ENCODE results near the gene CARNS1.
"Not testable (repeated sequence)": the region's sequence is repeated elsewhere in the genome, so short reads cannot be mapped to it uniquely, and the experiment has no call there.

The CARNS1 gene

GRCh38 chr11:67396587-67397389 is 18.7 kb upstream of the CARNS1 start:
- DNase-seq (ENCODE audit: low read depth), result no peak

- DNase-seq (ENCODE audit: low read depth), result no peak
Measured at GRCh38 chr11:67397536-67397935, 17.9 kb upstream of the CARNS1 start.

- DNase-seq (ENCODE audit: low read depth), result no peak
Measured at GRCh38 chr11:67397986-67398660, 17.4 kb upstream of the CARNS1 start.

- DNase-seq (ENCODE audit: low read depth), result no peak
Measured at GRCh38 chr11:67398661-67399563, 16.6 kb upstream of the CARNS1 start.

GRCh38 chr11:67400251-67400941 is 15.1 kb upstream of the CARNS1 start:
- DNase-seq (ENCODE audit: low read depth), result no peak

- peak; percentile 31 for DNase-seq (ENCODE audit: low read depth)
Measured at GRCh38 chr11:67400942-67401494, 14.5 kb upstream of the CARNS1 start.

- peak; percentile 85 for DNase-seq (ENCODE audit: low read depth)
Measured at GRCh38 chr11:67401495-67402191, 13.8 kb upstream of the CARNS1 start, which contains the start of gene PPP1CA. Gene PPP1CA, minus strand, starts transcription at chr11:67401858. Its CDS starts 76 bp downstream, at chr11:67401782.

GRCh38 chr11:67402192-67402839 is 13.2 kb upstream of the CARNS1 start:
- not testable (repeated sequence) for DNase-seq (ENCODE audit: low read depth)

GRCh38 chr11:67403085-67403484 is 12.4 kb upstream of the CARNS1 start:
- not testable (repeated sequence) for DNase-seq (ENCODE audit: low read depth)

GRCh38 chr11:67404515-67405195 is 10.8 kb upstream of the CARNS1 start:
- no peak for DNase-seq (ENCODE audit: low read depth)

GRCh38 chr11:67405196-67405567 is 10.3 kb upstream of the CARNS1 start:
- no peak for DNase-seq (ENCODE audit: low read depth)

GRCh38 chr11:67405688-67406339 is 9.7 kb upstream of the CARNS1 start:
- DNase-seq (ENCODE audit: low read depth), result no peak

GRCh38 chr11:67406420-67406968 is 9.0 kb upstream of the CARNS1 start:
- no peak for DNase-seq (ENCODE audit: low read depth)

GRCh38 chr11:67406969-67407687 is 8.3 kb upstream of the CARNS1 start:
- DNase-seq (ENCODE audit: low read depth), result no peak

GRCh38 chr11:67407688-67408163 is 7.8 kb upstream of the CARNS1 start:
- no peak for DNase-seq (ENCODE audit: low read depth)

GRCh38 chr11:67408437-67409200 is 6.9 kb upstream of the CARNS1 start:
- DNase-seq (ENCODE audit: low read depth), result no peak

GRCh38 chr11:67409261-67409666 is 6.2 kb upstream of the CARNS1 start:
- no peak for DNase-seq (ENCODE audit: low read depth)

All from iris pigment epithelial cell (primary cell).